ENCODE results near the gene ABHD14A. TPM values are rescaled to one million over a fixed set of nuclear protein-coding genes. Genes with fewer than 3 reads are reported as not detected.
"Not testable (repeated sequence)": the region's sequence is repeated elsewhere in the genome, so short reads cannot be mapped to it uniquely, and the experiment has no call there.

Gene ABHD14A
- 1 to 10 TPM; 7.9 to 8.6 TPM for total RNA-seq

DNA sequence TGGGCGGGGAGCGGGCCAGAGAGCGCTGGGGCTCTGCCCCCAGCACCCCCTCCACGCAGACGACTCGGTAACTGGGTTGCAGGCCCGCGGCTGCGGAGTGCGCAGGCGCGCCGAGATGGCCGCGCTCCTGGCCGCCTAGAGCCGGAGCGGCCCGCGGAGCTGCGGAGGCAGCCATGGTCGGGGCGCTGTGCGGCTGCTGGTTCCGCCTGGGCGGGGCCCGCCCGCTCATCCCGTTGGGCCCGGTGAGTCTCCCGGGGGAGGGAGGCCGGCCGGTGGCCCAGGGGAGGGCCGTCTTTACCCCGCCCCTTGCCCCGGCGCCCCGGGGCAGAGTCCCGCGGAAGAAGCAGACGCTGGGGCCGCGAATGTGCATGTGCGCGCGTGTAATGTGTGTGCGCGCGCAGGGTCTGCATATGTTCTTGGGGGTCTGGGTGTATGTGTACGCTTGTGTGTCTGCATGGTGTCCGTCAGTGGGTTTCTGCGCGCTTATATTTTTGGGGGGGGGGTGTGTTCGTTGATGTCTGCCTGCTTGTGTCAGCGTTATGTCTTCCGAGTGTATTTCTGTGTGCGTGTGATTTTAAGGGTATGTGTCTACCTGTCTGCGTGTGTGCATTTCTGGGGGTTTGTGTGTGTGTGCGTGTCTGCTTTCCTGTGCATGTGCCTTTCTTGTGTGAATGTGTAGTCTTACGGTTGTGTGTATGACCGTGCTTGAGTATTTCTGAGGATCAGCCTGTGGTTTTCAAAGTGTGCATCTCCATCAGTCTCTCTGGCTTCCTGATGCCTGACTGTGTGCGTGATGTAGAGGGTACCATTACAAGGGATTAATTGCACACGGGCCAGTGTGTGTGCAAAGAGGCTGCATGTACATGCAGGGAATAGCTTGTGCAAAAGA lies at the start of gene ABHD14A:
Gene ABHD14A (plus strand): TSS at position 102 of the 889 bp plus-strand sequence. CDS start 72 bp downstream, at position 174.
- peak within 1 kb of the TSS; percentile 97 for H3K27ac Mint-ChIP-seq
- H3K4me1 Mint-ChIP-seq (ENCODE audit: low read depth) = peaks cover 36% of the 10 kb centered on the region
- peaks cover 2% of the 10 kb centered on the region for H3K36me3 Mint-ChIP-seq
- H3K27me3 Mint-ChIP-seq = no peaks in the 10 kb centered on the region
- POLR2A ChIA-PET = interaction anchor here (1.0 to 2.5 kb wide), 4 partner anchors 8 to 304 kb away, joined by 3 to 30 read pairs (median 12); partner anchors contain the start of genes ACY1, PARP3, RRP9 and WDR82
- H3K9me3 Mint-ChIP-seq = no peaks in the 10 kb centered on the region
- CTCF ChIA-PET = interaction anchor here (0.6 to 4.0 kb wide), 9 partner anchors 8 to 147 kb away, joined by 3 to 64 read pairs (median 12); partner anchors contain the start of genes ACY1, DUSP7, PARP3 and RRP9
- intact Hi-C loops (cut with micrococcal nuclease) = loop anchor here (1.0 to 10.0 kb wide), 5 partner anchors 8 to 470 kb away; partner anchors contain the start of genes ACY1, DCAF1, PARP3 and RPL29
- peak; percentile 79 for DNase-seq
- peak within 1 kb of the TSS; percentile 99 for H3K4me3 Mint-ChIP-seq

DNA sequence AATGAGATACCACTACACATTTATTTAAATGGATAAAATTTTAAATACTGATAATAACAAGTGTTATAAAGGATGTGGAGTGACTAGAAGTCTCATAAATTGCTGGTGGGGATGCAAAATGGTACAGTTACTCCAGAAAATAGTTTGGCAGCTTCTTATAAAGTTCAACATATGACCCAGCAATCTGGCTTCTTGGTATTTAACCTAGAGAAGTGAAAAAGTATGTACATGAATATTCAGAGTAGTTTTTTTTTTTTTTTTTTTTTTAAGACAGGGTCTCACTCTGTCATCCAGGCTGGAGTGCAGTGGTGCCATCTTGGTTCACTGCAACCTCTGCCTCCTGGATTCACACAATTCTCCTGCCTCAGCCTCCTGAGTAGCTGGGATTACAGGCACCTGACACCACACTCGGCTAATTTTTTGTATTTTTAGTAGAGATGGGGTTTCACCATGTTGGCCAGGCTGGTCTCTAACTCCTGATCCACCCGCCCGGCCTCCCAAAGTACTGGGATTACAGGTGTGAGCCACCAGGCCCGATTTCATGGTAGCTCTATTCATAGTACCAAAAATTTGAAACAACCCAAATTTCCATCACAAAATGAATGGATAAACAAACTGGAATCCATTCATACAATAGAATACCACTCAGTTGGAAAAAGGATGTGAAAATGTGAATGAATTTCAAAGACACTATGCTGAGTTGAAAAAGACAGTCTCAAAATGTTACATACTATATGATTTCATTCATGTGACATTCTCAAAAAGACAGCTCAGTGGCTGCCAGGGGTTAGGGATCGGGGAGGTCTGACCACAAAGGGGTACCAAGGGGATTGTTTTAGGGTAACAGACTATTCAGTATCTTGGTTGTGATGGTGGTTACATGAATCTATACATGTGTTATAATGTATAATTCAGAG lies 47.5 kb upstream of the ABHD14A start:
- no peak overlapping the region for H3K27ac Mint-ChIP-seq
- ChIA-PET CTCF (interaction anchor here (0.6 kb wide), 1 partner anchor 128 kb away, joined by 4 read pairs; no protein-coding TSS in a partner anchor), POLR2A (no interaction called here)

DNA sequence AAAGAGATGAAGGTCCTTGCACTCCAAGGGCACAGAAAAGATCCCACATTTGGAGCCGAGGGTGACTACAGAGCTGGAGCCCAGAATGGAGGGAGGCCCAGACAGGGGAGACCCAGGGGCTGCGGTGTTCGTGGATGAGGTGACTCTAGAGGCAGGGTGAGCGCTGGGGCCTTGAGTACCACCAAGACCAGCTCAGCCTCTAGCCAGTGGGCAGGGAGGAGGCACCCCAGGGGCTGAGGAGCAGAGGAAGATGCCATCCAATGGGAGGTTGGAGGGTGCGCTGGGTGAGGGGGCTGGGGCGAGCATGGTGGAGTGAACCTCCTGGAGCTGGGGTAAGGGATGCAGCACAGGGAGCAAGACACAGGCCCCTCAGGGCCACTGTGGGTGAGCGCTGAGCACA lies 46.4 kb upstream of the ABHD14A start:
- no peak for DNase-seq
- Mint-ChIP-seq H3K27ac (no peak overlapping the region), H3K4me3 (no peak overlapping the region), H3K9me3 (no peaks in the 10 kb centered on the region), H3K4me1 (ENCODE audit: low read depth) (no peaks in the 10 kb centered on the region), H3K27me3 (no peaks in the 10 kb centered on the region), H3K36me3 (peaks cover 14% of the 10 kb centered on the region)
- ChIA-PET POLR2A (no interaction called here), CTCF (no interaction called here)
- intact Hi-C loops (cut with micrococcal nuclease) = no loop called here

More for the DNA sequence above, 47.5 kb upstream of the ABHD14A start:
- intact Hi-C loops (cut with micrococcal nuclease) = no loop called here
- Mint-ChIP-seq H3K9me3 (no peaks in the 10 kb centered on the region), H3K27me3 (no peaks in the 10 kb centered on the region), H3K36me3 (peaks cover 11% of the 10 kb centered on the region), H3K4me3 (no peak overlapping the region), H3K4me1 (ENCODE audit: low read depth) (no peaks in the 10 kb centered on the region)
- no peak for DNase-seq

DNA sequence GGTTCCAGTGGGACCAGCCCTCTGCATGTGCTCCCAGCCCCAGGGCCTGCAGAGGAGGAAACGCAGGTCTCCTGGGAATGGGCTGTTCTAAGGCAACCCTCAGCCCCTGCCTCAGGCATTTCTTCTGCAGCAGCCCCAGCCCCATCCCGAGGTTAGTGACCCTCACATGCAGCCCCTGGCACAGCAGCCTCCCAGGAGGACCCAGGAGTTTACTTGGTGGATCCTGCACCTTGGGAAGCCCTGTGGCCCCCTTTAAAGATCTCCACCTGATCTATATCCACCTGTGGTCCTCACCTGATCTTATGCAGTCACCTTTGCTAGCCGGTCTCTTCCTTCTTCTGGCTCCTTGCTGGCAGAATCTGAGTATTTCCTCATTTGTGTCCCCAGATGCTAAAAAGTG lies 45.9 kb upstream of the ABHD14A start:
- DNase-seq, H3K9me3 Mint-ChIP-seq, H3K27me3 Mint-ChIP-seq: not testable (repeated sequence)

DNA sequence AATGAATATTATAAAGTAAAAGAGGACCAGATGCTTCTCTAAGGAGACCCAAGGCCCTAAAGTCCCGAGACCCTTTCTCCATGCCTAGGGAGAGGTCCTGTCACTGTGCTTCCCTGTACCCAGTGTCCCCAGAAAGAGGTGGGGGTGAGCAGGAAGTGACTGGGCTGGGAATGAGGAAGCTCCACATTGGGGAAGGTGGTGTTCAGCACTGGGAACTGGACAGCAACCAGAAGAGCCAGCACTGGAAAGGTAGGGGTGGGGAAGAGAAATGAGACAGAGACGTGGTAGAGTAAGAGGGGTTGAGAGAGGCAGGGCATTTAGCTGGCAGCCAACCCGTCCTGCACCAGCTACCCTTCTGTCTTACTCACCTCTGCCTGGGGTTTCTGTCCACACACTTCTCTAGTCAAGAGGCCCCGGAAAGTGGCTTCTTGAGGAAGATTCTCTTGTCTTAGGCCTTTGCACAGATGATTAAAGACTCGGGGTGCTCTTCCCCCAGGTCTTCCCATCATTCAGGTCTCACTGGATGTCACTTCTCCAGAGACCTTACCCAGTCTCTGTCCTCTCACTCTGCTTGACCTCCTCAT lies 45.4 kb upstream of the ABHD14A start:
- Mint-ChIP-seq H3K27ac (no peak overlapping the region), H3K4me3 (no peak overlapping the region), H3K27me3 (no peaks in the 10 kb centered on the region), H3K36me3 (peaks cover 17% of the 10 kb centered on the region), H3K4me1 (ENCODE audit: low read depth) (no peaks in the 10 kb centered on the region), H3K9me3 (no peaks in the 10 kb centered on the region)
- DNase-seq = no peak
- ChIA-PET CTCF (no interaction called here), POLR2A (no interaction called here)
- intact Hi-C loops (cut with micrococcal nuclease) = no loop called here

More for the DNA sequence above, 45.9 kb upstream of the ABHD14A start:
- POLR2A ChIA-PET; intact Hi-C loops (cut with micrococcal nuclease); H3K4me3 Mint-ChIP-seq; CTCF ChIA-PET; H3K27ac Mint-ChIP-seq; H3K4me1 Mint-ChIP-seq (ENCODE audit: low read depth): not testable (repeated sequence)
- H3K36me3 Mint-ChIP-seq = peaks cover 15% of the 10 kb centered on the region

DNA sequence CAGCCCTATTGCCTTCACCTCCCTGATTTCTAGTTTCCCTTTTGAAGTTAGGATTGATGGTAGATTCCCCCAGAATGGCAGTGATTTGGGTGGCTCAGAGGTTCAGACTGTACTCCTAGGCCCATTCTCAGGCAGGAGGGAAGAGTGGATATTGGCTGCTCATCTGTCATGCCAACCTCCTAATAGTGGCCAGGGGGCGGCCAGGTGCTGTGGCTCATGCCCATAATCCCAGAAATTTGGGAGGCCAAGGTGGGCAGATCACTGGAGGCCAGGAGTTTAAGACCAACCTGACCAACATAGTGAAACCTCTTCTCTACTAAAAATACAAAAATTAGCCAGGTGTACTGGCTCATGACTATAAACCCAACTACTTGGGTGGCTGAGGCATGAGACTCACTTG lies 44.4 kb upstream of the ABHD14A start:
- H3K36me3 Mint-ChIP-seq = peaks cover 25% of the 10 kb centered on the region
- intact Hi-C loops (cut with micrococcal nuclease) = no loop called here
- no peaks in the 10 kb centered on the region for H3K9me3 Mint-ChIP-seq
- H3K4me3 Mint-ChIP-seq = no peak overlapping the region
- no peak for DNase-seq
- CTCF ChIA-PET = no interaction called here
- POLR2A ChIA-PET = no interaction called here
- no peaks in the 10 kb centered on the region for H3K27me3 Mint-ChIP-seq
- no peaks in the 10 kb centered on the region for H3K4me1 Mint-ChIP-seq (ENCODE audit: low read depth)
- H3K27ac Mint-ChIP-seq = no peak overlapping the region

DNA sequence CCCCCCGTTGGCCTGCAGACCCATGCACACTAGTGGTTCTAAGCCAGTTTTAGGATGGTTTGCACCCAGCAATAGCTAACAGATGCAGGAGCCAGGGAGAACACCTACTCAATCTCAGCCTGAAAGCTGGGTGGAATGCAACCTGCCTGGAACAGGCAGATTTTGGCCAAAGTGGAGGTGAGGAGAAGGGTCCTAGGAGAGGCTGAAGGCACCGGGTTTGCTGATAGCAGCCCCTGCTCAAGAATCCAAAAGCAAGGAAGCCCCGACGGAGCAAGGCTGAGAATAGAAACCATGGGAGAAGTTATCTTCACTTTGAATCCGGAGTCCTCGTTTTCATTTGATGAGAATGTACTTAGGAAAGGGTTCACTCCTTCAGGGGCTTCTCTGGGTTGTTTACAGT lies 43.1 kb upstream of the ABHD14A start:
- no peaks in the 10 kb centered on the region for H3K9me3 Mint-ChIP-seq
- ChIA-PET POLR2A (no interaction called here), CTCF (interaction anchor here (0.7 kb wide), 1 partner anchor 50 kb away, joined by 3 read pairs; no protein-coding TSS in a partner anchor)
- H3K4me3 Mint-ChIP-seq = no peak overlapping the region
- no peaks in the 10 kb centered on the region for H3K4me1 Mint-ChIP-seq (ENCODE audit: low read depth)
- no peaks in the 10 kb centered on the region for H3K27me3 Mint-ChIP-seq
- no peak overlapping the region for H3K27ac Mint-ChIP-seq
- intact Hi-C loops (cut with micrococcal nuclease) = no loop called here
- peaks cover 26% of the 10 kb centered on the region for H3K36me3 Mint-ChIP-seq
- no peak for DNase-seq

DNA sequence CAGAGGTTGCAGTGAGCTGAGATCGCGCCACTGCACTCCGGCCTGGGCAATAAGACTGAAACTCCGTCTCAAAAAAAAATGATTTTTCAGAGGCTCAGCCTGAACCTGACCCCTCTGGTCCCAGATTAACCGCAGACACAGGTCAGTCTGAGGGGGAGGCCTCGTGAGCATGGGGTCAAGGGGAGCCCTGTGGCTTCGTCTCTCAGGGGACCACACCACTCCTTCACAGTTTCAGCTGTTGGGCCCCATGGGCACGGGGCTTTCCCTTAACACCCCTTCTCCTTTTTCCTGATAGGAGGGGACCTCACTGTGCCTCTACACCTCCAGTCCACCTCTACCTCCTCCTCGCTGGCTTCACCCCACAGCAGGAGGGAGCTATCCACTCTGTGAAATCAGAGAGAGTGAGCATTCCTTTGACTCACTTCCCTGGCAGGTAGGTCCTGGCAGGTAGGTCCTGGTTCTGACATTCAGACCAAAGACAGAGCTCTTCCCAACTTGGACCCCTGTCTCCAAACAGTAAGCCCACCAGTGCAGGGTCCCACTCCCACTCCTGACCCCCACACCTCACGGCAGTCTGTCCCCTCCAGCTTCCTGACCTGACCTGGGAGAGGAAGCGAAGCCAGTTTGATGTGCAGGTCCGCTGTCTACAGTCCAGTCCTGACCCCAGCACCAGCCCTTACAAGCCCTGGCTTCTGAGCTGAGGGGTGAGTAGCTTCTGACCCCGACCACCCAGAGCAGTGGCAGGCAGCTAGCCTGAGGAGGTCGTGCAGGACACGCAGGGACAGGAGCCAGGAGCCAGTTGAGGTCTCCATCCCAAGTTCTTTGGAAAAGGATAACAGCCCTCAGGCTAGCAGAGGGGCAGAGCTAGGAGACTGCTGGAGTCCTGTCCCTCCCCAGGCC lies 42.1 kb upstream of the ABHD14A start:
- Mint-ChIP-seq H3K9me3 (no peaks in the 10 kb centered on the region), H3K36me3 (peaks cover 34% of the 10 kb centered on the region), H3K4me3 (no peak overlapping the region), H3K4me1 (ENCODE audit: low read depth) (no peaks in the 10 kb centered on the region), H3K27ac (no peak overlapping the region), H3K27me3 (no peaks in the 10 kb centered on the region)
- intact Hi-C loops (cut with micrococcal nuclease) = no loop called here
- DNase-seq = no peak
- POLR2A ChIA-PET = interaction anchor here (1.6 kb wide), 1 partner anchor 9 kb away, joined by 3 read pairs; the partner anchor contains the start of genes PARP3 and RRP9
- CTCF ChIA-PET = interaction anchor here (1.8 kb wide), 1 partner anchor 9 kb away, joined by 7 read pairs; the partner anchor contains the start of gene RRP9

DNA sequence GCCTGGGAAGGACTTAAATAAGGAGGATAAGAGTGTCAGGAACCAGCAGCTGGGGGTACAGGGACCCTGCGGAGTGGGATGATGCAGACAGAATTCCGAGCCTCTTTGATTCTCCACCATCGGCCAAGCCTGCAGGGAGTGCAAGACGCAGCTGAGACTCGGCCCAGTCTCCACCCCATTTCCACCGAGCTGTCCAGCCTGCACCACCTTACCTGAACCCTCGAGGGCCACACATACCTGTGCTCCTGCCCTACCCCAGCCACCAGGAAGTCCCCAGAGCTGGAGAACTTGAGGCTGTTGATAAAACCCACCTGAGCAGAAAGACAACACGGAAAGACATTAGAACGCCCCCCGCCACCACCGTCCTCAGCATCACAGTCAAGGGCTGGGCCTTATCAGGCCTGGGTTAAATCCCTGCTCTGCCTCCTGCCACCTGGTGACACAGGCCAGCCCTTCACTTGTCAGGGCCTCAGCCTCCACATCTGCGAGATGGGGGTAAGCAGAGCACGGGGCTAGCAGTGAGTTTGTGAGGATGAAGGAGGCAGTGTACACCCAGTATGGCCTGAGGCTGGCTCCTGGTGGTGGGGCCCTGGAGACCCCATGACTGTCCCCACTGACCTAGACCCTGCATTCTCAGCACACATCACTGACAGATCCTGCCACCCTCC lies 41.3 kb upstream of the ABHD14A start:
- ChIA-PET CTCF (interaction anchor here (1.8 kb wide), 1 partner anchor 8 kb away, joined by 7 read pairs; the partner anchor contains the start of gene RRP9), POLR2A (interaction anchor here (1.6 kb wide), 1 partner anchor 8 kb away, joined by 3 read pairs; the partner anchor contains the start of genes PARP3 and RRP9)
- DNase-seq = no peak
- no peak overlapping the region for H3K27ac Mint-ChIP-seq
- intact Hi-C loops (cut with micrococcal nuclease) = no loop called here
- no peak overlapping the region for H3K4me3 Mint-ChIP-seq
- H3K27me3 Mint-ChIP-seq = no peaks in the 10 kb centered on the region
- H3K4me1 Mint-ChIP-seq (ENCODE audit: low read depth) = no peaks in the 10 kb centered on the region
- no peaks in the 10 kb centered on the region for H3K9me3 Mint-ChIP-seq
- peaks cover 41% of the 10 kb centered on the region for H3K36me3 Mint-ChIP-seq

DNA sequence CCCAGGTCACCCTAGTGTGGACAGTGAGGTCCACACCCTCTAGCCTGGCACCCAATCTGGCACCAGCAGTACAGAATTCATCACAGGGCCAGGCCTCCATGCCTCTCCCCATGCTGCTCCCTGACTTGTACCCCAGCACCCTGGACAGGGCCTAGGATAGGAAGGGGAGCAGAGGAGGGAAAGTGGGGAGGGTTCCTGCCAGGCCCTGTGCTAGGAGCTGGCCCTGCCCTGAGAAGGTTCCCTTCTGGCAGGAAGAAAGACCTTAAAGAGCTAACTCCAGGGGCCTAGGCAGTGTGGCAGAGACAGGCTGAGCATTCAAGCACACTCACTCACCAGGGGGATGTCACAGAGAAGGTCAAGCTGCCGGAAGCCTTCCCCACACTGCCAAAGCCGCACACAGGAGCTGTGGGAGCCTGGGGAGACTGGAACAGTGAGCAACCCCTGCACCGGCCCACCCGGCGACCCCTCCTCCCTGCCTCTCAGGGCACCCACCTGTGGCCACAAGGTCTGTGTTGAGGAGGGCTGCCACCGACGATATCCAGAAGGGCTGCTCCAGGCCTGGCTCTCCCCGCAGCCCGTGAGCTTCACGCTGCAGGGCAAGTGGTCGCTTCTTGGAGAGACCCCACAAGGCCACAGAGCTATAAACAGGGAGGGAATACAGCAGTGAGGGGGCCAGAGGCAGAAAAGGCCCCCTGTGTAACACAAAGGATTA lies 40.6 kb upstream of the ABHD14A start:
- ChIA-PET POLR2A (no interaction called here), CTCF (interaction anchor here (1.0 to 1.8 kb wide), 2 partner anchors 7 to 11 kb away, joined by 3 to 7 read pairs; partner anchors contain the start of gene RRP9)
- no peak for DNase-seq
- peaks cover 41% of the 10 kb centered on the region for H3K36me3 Mint-ChIP-seq
- H3K4me3 Mint-ChIP-seq = no peak overlapping the region
- intact Hi-C loops (cut with micrococcal nuclease) = no loop called here
- H3K27me3 Mint-ChIP-seq = no peaks in the 10 kb centered on the region
- no peak overlapping the region for H3K27ac Mint-ChIP-seq
- H3K4me1 Mint-ChIP-seq (ENCODE audit: low read depth) = peaks cover 4% of the 10 kb centered on the region
- H3K9me3 Mint-ChIP-seq = no peaks in the 10 kb centered on the region
